SH-SY5Y (cell line): ENCODE data around the gene UVRAG.

ENCODE experiments used
- GATA2 ChIP-seq: IDR thresholded peaks from 2 replicates; pipeline ENCODE4 v1.6.1; 2011; ENCODE audit warnings: mild to moderate bottlenecking, low read depth, low read length
- GATA3 ChIP-seq: IDR thresholded peaks from 2 replicates; pipeline ENCODE4 v1.6.1; 2011; ENCODE audit warnings: low read depth, mild to moderate bottlenecking, low read length, moderate library complexity

GRCh38 chr11:75879737-75880136, 64.7 kb downstream of the UVRAG start:
- no peak for TF ChIP-seq GATA3
- no peak for TF ChIP-seq GATA2
